Measurements from ENCODE around the gene TOGARAM1.
A peak's percentile ranks its signal among the peaks of the same experiment; 100 is the strongest.

The TOGARAM1 gene

GRCh38 chr14:44961554-44962333, at the start of gene TOGARAM1, which contains the start of gene KLHL28:
TSS of gene TOGARAM1 (plus strand) at chr14:44962190. CDS start at chr14:44962422, 232 bp downstream.
TSS of gene KLHL28 (minus strand) at chr14:44961947. CDS start at chr14:44945928, 16,019 bp downstream.
- peak; percentile 99 for DNase-seq

GRCh38 chr14:44914849-44915248, 47.1 kb upstream of the TOGARAM1 start:
- DNase-seq: no peak

GRCh38 chr14:44928793-44929192, 33.2 kb upstream of the TOGARAM1 start:
- peak; percentile 40 for DNase-seq

GRCh38 chr14:44935155-44935554, 26.8 kb upstream of the TOGARAM1 start:
- DNase-seq: no peak

- DNase-seq: no peak
These were observed 24.4 kb upstream of the TOGARAM1 start for GRCh38 chr14:44937547-44937946.

- DNase-seq: no peak
These were observed 21.8 kb upstream of the TOGARAM1 start for GRCh38 chr14:44940211-44940610.

GRCh38 chr14:44940944-44941343, 21.0 kb upstream of the TOGARAM1 start:
- DNase-seq: peak; percentile 12

- DNase-seq: no peak
These were observed 20.4 kb upstream of the TOGARAM1 start for GRCh38 chr14:44941591-44941990.

- no peak for DNase-seq
These were observed 19.6 kb upstream of the TOGARAM1 start for GRCh38 chr14:44942436-44942835.

GRCh38 chr14:44944107-44944506, 17.9 kb upstream of the TOGARAM1 start:
- no peak for DNase-seq

GRCh38 chr14:44945264-44945663, 16.7 kb upstream of the TOGARAM1 start:
- DNase-seq: no peak

- no peak for DNase-seq
These were observed 10.9 kb upstream of the TOGARAM1 start for GRCh38 chr14:44951051-44951450.

GRCh38 chr14:44952391-44953110, 9.4 kb upstream of the TOGARAM1 start:
- DNase-seq: no peak

- no peak for DNase-seq
These were observed 7.2 kb upstream of the TOGARAM1 start for GRCh38 chr14:44954750-44955149.

- no peak for DNase-seq
These were observed 6.5 kb upstream of the TOGARAM1 start for GRCh38 chr14:44955528-44955927.

GRCh38 chr14:44956866-44957265, 5.1 kb upstream of the TOGARAM1 start:
- DNase-seq: no peak

- DNase-seq: no peak
These were observed 2.5 kb upstream of the TOGARAM1 start for GRCh38 chr14:44959538-44959937.

- DNase-seq: no peak
These were observed 1.8 kb upstream of the TOGARAM1 start for GRCh38 chr14:44960146-44960545.

GRCh38 chr14:44960646-44961045, 1.3 kb upstream of the TOGARAM1 start:
- DNase-seq: no peak

- DNase-seq: peak; percentile 67
These were observed 838 bp upstream of the TOGARAM1 start for GRCh38 chr14:44961151-44961553.

GRCh38 chr14:44962334-44963043, 499 bp downstream of the TOGARAM1 start:
- no peak for DNase-seq

GRCh38 chr14:44963044-44963528, 1.1 kb downstream of the TOGARAM1 start:
- DNase-seq: peak; percentile 26

- no peak for DNase-seq
These were observed 1.9 kb downstream of the TOGARAM1 start for GRCh38 chr14:44963775-44964380.

All from CD4-positive, alpha-beta T cell treated with Interleukin-17A for 1 hour (primary cell).